HG03575 (cell line): ENCODE results near the gene LYPD6.
A peak's percentile ranks its signal among the peaks of the same experiment; 100 is the strongest.
"Not testable (repeated sequence)": the region's sequence is repeated elsewhere in the genome, so short reads cannot be mapped to it uniquely, and the experiment has no call there.

ENCODE experiments used
- ATAC-seq: cut with Tn5 transposase; IDR thresholded peaks from one replicate; pipeline ENCODE4 v1.9.1; 2021; ENCODE audit not compliant: unreplicated experiment, insufficient number of reproducible peaks, low FRiP score; ENCODE audit errors: extremely low read depth

LYPD6 gene

GRCh38 chr2:149330127-149331022 is at the start of gene LYPD6:
LYPD6 (plus strand) TSS chr2:149330587; CDS start chr2:149437709, 107,122 bp downstream.
- no peak for ATAC-seq

- no peak for ATAC-seq
Measured at GRCh38 chr2:149281441-149281840, 48.9 kb upstream of the LYPD6 start.

GRCh38 chr2:149290662-149291061 is 39.7 kb upstream of the LYPD6 start:
- no peak for ATAC-seq

- ATAC-seq: no peak
Measured at GRCh38 chr2:149291881-149292280, 38.5 kb upstream of the LYPD6 start.

GRCh38 chr2:149296031-149296430 is 34.4 kb upstream of the LYPD6 start:
- no peak for ATAC-seq

- ATAC-seq: no peak
Measured at GRCh38 chr2:149307014-149307413, 23.4 kb upstream of the LYPD6 start.

GRCh38 chr2:149310349-149310748 is 20.0 kb upstream of the LYPD6 start:
- ATAC-seq: no peak

- no peak for ATAC-seq
Measured at GRCh38 chr2:149312039-149312438, 18.3 kb upstream of the LYPD6 start.

- peak; percentile 74 for ATAC-seq
Measured at GRCh38 chr2:149313512-149313972, 16.8 kb upstream of the LYPD6 start.

GRCh38 chr2:149314687-149315086 is 15.7 kb upstream of the LYPD6 start:
- ATAC-seq: no peak

GRCh38 chr2:149315461-149315860 is 14.9 kb upstream of the LYPD6 start:
- no peak for ATAC-seq

GRCh38 chr2:149318566-149318965 is 11.8 kb upstream of the LYPD6 start:
- not testable (repeated sequence) for ATAC-seq

- no peak for ATAC-seq
Measured at GRCh38 chr2:149320362-149320761, 10.0 kb upstream of the LYPD6 start.

- ATAC-seq: no peak
Measured at GRCh38 chr2:149329068-149329467, 1.3 kb upstream of the LYPD6 start.

- ATAC-seq: no peak
Measured at GRCh38 chr2:149329489-149330126, 779 bp upstream of the LYPD6 start.

GRCh38 chr2:149331023-149331400 is 625 bp downstream of the LYPD6 start:
- no peak for ATAC-seq

GRCh38 chr2:149332364-149332763 is 2.0 kb downstream of the LYPD6 start:
- ATAC-seq: no peak

- no peak for ATAC-seq
Measured at GRCh38 chr2:149333636-149334035, 3.2 kb downstream of the LYPD6 start.

- ATAC-seq: no peak
Measured at GRCh38 chr2:149334156-149334555, 3.8 kb downstream of the LYPD6 start.

- ATAC-seq: no peak
Measured at GRCh38 chr2:149339324-149339723, 8.9 kb downstream of the LYPD6 start.
